Measurements from ENCODE around the gene GPC5. TPM values are rescaled to one million over a fixed set of nuclear protein-coding genes. Genes with fewer than 3 reads are reported as not detected.

The GPC5 gene
- total RNA-seq, 2 donors from 2014 or later: 0.22 to 0.51 TPM

- TF ChIP-seq, protein P1, sequence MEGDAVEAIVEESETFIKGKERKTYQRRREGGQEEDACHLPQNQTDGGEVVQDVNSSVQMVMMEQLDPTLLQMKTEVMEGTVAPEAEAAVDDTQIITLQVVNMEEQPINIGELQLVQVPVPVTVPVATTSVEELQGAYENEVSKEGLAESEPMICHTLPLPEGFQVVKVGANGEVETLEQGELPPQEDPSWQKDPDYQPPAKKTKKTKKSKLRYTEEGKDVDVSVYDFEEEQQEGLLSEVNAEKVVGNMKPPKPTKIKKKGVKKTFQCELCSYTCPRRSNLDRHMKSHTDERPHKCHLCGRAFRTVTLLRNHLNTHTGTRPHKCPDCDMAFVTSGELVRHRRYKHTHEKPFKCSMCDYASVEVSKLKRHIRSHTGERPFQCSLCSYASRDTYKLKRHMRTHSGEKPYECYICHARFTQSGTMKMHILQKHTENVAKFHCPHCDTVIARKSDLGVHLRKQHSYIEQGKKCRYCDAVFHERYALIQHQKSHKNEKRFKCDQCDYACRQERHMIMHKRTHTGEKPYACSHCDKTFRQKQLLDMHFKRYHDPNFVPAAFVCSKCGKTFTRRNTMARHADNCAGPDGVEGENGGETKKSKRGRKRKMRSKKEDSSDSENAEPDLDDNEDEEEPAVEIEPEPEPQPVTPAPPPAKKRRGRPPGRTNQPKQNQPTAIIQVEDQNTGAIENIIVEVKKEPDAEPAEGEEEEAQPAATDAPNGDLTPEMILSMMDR (conservative IDR thresholded peaks at IDR 0.05): no peak
- H3K27ac Mint-ChIP-seq: no peak overlapping the region
- no peak for DNase-seq
- H3K9me3 Mint-ChIP-seq: no peaks in the 10 kb centered on the region
- Histone ChIP-seq H3K4me1 (ENCODE audit: control insufficient read depth, insufficient read depth, low read length) (no peaks in the 10 kb centered on the region), H3K27me3 (ENCODE audit: control insufficient read depth, insufficient read depth, low read length, poor library complexity, severe bottlenecking) (peaks cover 41% of the 10 kb centered on the region), H3K4me3 (ENCODE audit: low read length) (no peak overlapping the region), H3K9me3 (ENCODE audit: control insufficient read depth, low read length) (no peaks in the 10 kb centered on the region), H3K27ac (ENCODE audit: low read depth, low read length) (no peak overlapping the region), H3K9ac (ENCODE audit: extremely low read depth, low read length, poor library complexity, severe bottlenecking) (no peak overlapping the region), H3K36me3 (ENCODE audit: control insufficient read depth, insufficient read depth, low read length) (no peaks in the 10 kb centered on the region)
- H3K4me3 Mint-ChIP-seq: no peak overlapping the region
- H3K4me1 Mint-ChIP-seq: no peaks in the 10 kb centered on the region
- peaks cover 19% of the 10 kb centered on the region for H3K27me3 Mint-ChIP-seq (ENCODE audit: insufficient read depth)
- 84 to 95% methylated on average over 3 to 4 of the region's 4 CpGs for WGBS, 2 experiments (ENCODE audit: insufficient coverage in 1 of 2, insufficient read length in 1 of 2)
- H3K36me3 Mint-ChIP-seq (ENCODE audit: low read depth): no peaks in the 10 kb centered on the region
Observed at GRCh38 chr13:92390217-92390616, 991.8 kb downstream of the GPC5 start.

- no peak overlapping the region for H3K4me3 ChIP-seq (ENCODE audit: low read length)
- 89 to 96% methylated on average over 2 to 3 of the region's 3 CpGs for WGBS, 2 experiments (ENCODE audit: insufficient coverage in 1 of 2, insufficient read length in 1 of 2)
- peaks cover 72% of the 10 kb centered on the region for H3K27me3 Mint-ChIP-seq (ENCODE audit: insufficient read depth)
Observed at GRCh38 chr13:92403606-92404005, 1005.2 kb downstream of the GPC5 start.

GRCh38 chr13:92407858-92408257 is 1009.4 kb downstream of the GPC5 start:
- Mint-ChIP-seq H3K36me3 (ENCODE audit: low read depth) (no peaks in the 10 kb centered on the region), H3K27me3 (ENCODE audit: insufficient read depth) (peaks cover 79% of the 10 kb centered on the region), H3K9me3 (no peaks in the 10 kb centered on the region), H3K4me3 (no peak overlapping the region), H3K4me1 (peaks cover 4% of the 10 kb centered on the region), H3K27ac (no peak overlapping the region)
- TF ChIP-seq, protein P1 (conservative IDR thresholded peaks at IDR 0.05): no peak
- no peaks in the 10 kb centered on the region for H3K4me1 ChIP-seq (ENCODE audit: control insufficient read depth, insufficient read depth, low read length)
- H3K9ac ChIP-seq (ENCODE audit: extremely low read depth, low read length, poor library complexity, severe bottlenecking): no peak overlapping the region
- H3K9me3 ChIP-seq (ENCODE audit: control insufficient read depth, low read length): no peaks in the 10 kb centered on the region
- WGBS, 2 experiments (ENCODE audit: insufficient coverage in 1 of 2, insufficient read length in 1 of 2): 84 to 94% methylated on average over 6 to 7 of the region's 7 CpGs
- no peak overlapping the region for H3K4me3 ChIP-seq (ENCODE audit: low read length)
- no peak overlapping the region for H3K27ac ChIP-seq (ENCODE audit: low read depth, low read length)
- DNase-seq: peak; percentile 68
- no peaks in the 10 kb centered on the region for H3K36me3 ChIP-seq (ENCODE audit: control insufficient read depth, insufficient read depth, low read length)
- H3K27me3 ChIP-seq (ENCODE audit: control insufficient read depth, insufficient read depth, low read length, poor library complexity, severe bottlenecking): peaks cover 97% of the 10 kb centered on the region

More at GRCh38 chr13:92403606-92404005, 1005.2 kb downstream of the GPC5 start:
- Mint-ChIP-seq H3K27ac (no peak overlapping the region), H3K4me3 (no peak overlapping the region), H3K4me1 (no peaks in the 10 kb centered on the region), H3K36me3 (ENCODE audit: low read depth) (no peaks in the 10 kb centered on the region), H3K9me3 (no peaks in the 10 kb centered on the region)
- Histone ChIP-seq H3K36me3 (ENCODE audit: control insufficient read depth, insufficient read depth, low read length) (no peaks in the 10 kb centered on the region), H3K27ac (ENCODE audit: low read depth, low read length) (no peak overlapping the region), H3K9ac (ENCODE audit: extremely low read depth, low read length, poor library complexity, severe bottlenecking) (no peak overlapping the region), H3K27me3 (ENCODE audit: control insufficient read depth, insufficient read depth, low read length, poor library complexity, severe bottlenecking) (peaks cover 100% of the 10 kb centered on the region), H3K4me1 (ENCODE audit: control insufficient read depth, insufficient read depth, low read length) (no peaks in the 10 kb centered on the region), H3K9me3 (ENCODE audit: control insufficient read depth, low read length) (no peaks in the 10 kb centered on the region)
- TF ChIP-seq, protein P1 (conservative IDR thresholded peaks at IDR 0.05): no peak
- no peak for DNase-seq
